GM12873 (cell line): ENCODE measurements around the gene SARDH.

ENCODE experiments used
- CTCF ChIP-seq: IDR thresholded peaks from 2 replicates; pipeline ENCODE4 v1.5.1; 2012; ENCODE audit warnings: low read depth, mild to moderate bottlenecking, moderate library complexity, low read length, control low read depth; ENCODE audit not compliant: insufficient read depth; ENCODE audit errors: missing control alignments

Gene SARDH

GRCh38 chr9:133783331-133783731 lies 45.2 kb upstream of the SARDH start:
- no peak for TF ChIP-seq CTCF

DNA sequence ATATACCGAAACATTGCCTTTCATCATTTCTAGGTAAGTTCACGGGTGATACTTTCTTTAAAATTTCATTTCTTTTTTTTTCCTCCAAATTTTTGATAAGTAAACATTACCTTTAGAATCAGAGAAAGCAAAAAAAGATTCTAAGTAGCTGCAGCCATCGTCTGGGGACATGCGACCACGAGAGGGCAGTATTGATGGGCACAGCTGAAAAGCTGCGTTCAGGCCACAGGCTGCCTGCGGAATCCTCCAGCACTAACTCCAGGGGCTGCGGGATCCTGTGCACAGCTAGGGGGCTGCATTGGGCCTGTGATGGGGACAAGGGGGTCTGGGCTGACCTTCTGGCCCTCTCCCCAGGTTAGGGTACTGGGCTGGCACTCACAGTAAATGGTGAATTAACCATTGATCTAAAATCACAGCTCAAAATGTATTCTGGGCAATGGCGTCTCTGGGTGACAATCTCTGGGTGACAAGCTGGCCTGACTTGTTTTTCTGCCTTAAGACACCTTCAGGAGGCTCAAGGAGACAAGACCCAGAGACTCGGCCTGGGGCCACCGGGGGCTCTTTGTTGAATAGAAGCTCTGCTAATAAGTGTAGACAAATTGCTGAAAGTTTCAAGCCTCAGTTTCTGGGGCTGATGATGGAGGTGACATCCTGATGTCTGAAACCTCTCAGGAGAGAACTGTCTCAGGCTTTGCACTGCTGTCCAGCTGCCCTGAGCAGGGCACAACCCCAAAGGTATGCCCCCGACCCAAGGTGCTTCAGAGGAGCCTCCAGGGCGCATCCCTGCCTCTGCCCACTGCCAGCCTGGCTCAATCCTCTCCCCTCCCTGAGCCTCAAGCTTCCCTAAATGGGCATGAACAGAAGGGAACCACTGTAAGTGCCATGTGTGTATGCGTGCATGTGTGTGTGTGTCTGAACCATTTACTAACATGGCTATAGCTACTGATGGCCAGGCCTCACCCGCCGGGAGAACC lies 44.3 kb upstream of the SARDH start:
- TF ChIP-seq CTCF: peak; percentile 80

- TF ChIP-seq CTCF: no peak
Measured at GRCh38 chr9:133781828-133782135, 43.6 kb upstream of the SARDH start.

DNA sequence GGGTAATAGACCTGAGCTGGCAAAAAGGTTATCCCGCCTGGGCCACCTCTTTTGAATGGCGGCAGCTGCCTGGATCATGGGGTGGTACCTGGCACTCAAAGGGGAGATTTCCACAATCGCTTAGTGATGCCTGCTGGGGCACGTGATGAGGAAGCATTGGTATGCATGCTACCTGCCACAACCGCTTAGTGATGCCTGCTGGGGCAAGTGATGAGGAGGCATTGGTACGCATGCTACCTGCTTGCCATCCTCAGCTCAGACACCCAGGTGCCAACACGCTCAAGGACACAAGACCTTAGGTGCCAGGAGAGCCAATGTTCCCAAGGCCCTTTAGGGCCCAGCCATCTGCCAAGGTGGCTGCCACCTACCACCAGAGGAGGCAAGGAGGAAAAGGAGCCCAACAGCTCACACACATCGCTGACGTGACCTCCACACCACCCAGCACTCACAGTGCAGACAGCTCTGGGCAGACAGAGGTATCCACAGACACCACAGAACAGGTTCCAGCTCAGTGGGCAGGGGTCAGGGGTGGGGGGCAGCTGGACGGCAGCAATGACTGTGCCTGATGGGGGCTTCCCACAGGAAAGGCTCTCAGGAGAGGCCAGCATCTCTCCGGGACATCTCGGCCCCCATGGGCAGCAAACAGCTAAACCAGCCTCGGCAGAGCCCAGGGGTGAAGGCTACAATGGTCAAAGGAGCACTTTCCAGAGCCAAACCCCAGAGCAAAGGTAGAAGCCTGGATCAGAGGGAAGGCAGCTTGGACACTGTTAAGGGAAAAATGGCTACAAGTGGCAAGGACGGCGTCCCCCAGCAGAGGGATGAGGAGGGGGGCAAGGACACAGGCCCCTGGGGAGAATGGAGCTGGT lies 43.0 kb upstream of the SARDH start:
- no peak for TF ChIP-seq CTCF

GRCh38 chr9:133780404-133780945 lies 42.3 kb upstream of the SARDH start:
- TF ChIP-seq CTCF: no peak

DNA sequence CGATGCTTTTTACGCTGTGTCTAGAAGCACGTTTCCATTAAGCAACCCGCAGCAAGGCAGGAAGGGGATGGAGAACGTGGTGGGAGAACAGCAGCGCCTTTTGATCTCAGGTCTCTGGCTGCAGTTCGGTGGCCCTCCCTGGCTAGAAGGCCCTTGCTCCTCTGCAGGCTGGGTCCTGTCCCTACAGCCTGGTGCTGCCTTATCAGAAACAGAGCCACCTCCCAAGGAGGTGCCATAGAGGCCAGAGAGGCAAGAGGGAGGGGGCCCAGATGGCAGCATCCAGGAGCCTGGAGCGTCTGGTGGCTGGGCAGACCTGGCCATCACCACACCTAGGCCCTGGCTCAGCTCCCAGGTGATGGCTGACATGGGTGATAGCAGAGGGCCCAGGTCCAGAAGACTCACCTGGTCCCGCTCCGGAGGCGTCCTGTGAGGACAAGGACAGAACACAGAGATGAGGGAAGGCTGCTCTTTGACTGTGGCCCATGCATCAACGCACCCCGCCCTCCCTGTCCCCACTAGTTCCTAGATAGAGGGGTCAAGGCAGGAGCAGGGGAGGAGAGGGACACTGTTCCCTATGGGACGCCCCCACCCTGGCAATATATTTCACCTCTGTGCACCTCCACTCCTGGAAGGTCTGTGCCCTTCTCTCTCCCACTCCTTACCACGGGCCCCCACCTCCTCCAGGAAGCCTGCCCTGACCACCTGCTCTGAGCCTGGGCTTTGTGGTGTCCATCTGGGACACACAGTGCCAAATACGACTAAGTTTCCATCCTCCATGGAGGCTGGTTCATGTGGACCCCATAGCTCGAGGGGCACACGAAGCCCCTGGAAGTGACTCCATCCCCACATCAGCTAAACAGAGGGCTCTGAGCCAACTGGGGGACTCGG lies 41.6 kb upstream of the SARDH start:
- no peak for TF ChIP-seq CTCF
